ENCODE results near the gene PRKAG1.

The PRKAG1 gene

DNA sequence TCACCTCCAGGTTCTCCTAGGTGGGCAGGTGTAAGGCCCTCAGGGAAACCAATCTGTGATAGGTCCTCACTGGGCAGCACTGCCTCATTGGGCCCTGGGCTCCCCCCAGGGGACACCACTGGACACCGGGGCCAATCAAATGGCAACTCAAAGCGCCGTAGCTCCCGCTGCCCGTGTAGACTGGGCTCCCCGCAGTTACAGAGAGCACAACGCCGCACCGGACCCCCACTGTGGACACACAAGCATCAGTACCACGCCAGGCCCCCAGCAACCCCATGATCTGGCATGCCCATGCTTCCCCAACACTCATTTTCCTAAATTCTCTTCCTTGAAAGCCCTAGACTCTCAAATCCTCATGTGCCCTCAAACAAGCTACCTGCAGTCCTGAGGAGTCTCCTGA is 35.9 kb upstream of the PRKAG1 start:
- no peak for DNase-seq (ENCODE audit: low read depth)

DNA sequence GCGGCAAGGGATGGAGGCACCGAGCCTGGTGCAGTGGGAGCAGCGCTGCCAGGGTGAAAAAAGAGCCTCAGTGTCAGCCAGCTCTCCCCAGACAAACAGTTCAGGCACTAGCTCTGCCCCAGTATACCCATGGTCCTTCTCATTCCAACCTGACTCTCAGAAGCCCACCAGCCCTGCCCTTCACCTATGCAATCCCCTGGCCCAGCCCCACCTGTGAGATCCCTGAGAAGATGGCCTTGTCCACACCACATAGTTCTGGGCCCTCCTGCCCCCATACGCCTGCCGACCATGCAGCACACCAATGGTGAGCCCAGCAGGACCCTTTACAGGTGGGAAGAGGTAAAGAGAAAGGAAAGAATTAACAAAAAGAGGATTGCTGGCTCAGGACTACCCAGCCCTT is 35.5 kb upstream of the PRKAG1 start:
- H3K4me3 ChIP-seq (ENCODE audit: low read depth, low read length), result no peak overlapping the region
- no peak for DNase-seq (ENCODE audit: low read depth)
- TF ChIP-seq, protein P1, sequence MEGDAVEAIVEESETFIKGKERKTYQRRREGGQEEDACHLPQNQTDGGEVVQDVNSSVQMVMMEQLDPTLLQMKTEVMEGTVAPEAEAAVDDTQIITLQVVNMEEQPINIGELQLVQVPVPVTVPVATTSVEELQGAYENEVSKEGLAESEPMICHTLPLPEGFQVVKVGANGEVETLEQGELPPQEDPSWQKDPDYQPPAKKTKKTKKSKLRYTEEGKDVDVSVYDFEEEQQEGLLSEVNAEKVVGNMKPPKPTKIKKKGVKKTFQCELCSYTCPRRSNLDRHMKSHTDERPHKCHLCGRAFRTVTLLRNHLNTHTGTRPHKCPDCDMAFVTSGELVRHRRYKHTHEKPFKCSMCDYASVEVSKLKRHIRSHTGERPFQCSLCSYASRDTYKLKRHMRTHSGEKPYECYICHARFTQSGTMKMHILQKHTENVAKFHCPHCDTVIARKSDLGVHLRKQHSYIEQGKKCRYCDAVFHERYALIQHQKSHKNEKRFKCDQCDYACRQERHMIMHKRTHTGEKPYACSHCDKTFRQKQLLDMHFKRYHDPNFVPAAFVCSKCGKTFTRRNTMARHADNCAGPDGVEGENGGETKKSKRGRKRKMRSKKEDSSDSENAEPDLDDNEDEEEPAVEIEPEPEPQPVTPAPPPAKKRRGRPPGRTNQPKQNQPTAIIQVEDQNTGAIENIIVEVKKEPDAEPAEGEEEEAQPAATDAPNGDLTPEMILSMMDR (IDR thresholded peaks at IDR 0.05; ENCODE audit: low read depth, low read length, missing control alignments), result no peak

More for the DNA sequence above, 35.9 kb upstream of the PRKAG1 start:
- TF ChIP-seq, protein P1 (IDR thresholded peaks at IDR 0.05; ENCODE audit: low read depth, low read length, missing control alignments), result no peak
- no peak overlapping the region for H3K4me3 ChIP-seq (ENCODE audit: low read depth, low read length)

DNA sequence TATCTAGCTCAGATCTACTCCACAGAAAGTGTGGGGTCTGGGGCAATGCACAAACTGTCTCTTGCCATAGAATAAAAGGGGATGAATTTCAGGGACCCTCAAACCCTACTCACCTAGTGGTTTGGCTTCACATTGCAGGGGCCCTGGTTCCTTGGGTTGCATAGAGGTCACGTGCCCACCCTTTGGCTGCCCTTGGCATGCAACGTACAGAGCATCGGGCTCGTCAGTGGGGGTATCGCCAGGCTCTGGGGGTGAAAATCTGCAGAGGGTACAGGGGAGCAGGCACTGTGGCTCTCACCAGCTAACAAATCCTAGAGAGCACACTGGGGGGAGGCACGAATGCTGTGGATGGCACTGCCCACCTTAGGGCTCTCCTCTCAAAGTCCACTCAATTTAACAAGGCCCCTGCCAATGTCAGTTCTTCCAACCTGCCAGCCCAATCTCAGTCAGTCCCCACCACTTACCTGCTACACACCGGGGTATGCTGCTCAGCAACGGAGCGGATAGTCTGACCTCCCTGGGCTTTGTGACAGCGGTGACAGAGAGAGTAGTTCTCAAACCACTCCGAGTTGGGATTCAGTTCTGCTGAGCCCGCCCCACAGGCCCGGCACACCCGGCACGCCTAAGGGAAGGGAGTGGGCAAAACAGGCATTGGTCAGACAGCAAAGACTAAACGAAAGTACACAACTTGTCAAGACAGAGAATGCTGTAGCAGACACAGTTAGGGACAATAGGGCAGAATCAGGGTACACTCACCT is 34.1 kb upstream of the PRKAG1 start:
- TF ChIP-seq, protein P1 (IDR thresholded peaks at IDR 0.05; ENCODE audit: low read depth, low read length, missing control alignments), result no peak
- no peak overlapping the region for H3K4me3 ChIP-seq (ENCODE audit: low read depth, low read length)
- no peak for DNase-seq (ENCODE audit: low read depth)

DNA sequence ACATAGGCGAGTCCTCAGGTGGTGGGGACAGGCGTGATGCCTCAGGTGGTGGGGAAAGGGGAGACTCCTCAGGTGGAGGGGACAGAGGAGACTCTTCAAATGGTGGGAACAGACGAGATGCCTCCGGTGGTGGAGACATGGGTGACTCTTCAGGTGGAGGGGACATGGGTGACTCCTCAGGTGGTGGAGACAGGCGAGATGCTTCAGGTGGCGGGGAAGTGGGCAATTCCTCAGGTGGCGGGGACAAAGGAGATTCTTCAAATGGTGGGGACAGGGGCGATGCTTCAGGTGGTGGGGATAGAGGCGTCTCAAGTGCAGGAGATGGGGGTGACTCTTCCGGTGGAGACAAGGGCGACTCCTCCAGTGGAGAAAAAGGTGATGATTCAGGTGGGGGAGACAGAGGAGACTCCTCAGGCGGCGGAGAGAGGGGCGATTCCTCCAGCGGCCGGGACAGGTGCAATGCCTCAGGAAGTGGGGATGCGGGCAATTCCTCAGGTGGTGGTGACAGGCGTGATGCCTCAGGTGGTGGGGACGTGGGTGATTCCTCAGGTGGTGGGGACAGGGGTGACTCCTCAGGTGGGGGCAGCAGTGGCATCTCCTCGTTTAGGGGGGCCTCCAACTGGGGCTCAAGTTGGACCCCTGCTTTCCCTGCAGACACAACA is 33.3 kb upstream of the PRKAG1 start:
- no peak for DNase-seq (ENCODE audit: low read depth)
- TF ChIP-seq, protein P1 (IDR thresholded peaks at IDR 0.05; ENCODE audit: low read depth, low read length, missing control alignments), result no peak
- no peak overlapping the region for H3K4me3 ChIP-seq (ENCODE audit: low read depth, low read length)

DNA sequence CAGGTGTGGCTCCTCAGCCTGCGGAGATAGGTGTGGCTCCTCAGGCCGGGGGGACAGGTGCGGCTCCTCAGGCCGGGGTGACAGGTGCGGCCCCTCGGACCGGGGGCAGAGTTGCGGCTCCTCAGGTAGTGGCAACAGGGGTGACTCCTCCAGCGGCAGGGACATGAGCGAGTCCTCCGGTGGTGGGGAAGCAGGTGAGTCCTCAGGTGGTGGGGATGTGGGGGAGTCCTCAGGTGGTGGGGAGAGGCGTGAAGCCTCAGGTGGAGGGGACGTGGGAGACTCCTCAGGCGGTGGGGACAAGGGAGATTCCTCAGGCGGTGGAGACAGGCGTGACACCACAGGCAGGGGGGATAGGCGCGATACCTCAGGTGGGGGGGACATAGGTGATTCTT is 32.8 kb upstream of the PRKAG1 start:
- H3K4me3 ChIP-seq (ENCODE audit: low read depth, low read length), result no peak overlapping the region
- TF ChIP-seq, protein P1 (IDR thresholded peaks at IDR 0.05; ENCODE audit: low read depth, low read length, missing control alignments), result no peak
- no peak for DNase-seq (ENCODE audit: low read depth)

DNA sequence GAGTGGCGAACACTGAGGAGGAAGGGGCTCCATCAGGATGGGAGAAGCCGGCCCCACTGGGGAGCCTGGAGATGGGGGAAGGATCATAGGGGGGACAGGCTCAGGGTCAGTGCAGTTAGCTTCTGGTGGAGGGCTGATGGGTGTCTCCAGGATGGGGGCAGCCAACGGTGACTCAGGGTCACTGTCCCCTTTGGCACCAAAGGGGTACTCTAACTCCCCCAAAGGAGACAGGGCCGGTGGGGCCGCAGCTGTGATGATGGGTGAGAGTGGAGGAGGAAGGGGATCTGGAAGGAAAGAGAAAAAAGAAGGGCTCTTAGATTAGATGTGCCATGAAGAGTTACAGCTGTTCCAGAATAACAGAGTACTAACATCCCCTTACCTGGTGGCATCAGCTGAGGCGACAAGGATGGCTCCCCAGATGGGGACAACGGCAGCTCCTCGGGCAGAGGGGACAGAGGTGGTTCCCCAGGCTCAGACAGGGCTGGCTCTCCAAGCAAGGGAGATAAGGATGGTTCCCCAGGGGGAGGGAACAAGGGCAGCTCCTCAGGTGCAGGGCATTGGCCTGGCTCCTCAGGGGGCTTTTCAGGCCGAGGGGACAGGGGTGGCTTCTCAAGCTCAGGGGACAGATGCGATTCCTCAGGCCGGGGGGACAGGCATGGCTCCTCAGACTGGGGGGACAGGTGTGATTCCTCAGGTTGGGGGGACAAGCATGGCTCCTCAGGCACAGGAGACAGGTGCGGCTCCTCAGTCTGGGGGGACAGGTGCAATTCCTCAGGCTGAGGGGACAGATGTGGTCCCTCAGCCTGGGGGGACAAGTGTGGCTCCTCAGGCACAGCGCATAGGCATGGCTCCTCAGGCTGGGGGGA is 32.2 kb upstream of the PRKAG1 start:
- TF ChIP-seq, protein P1 (IDR thresholded peaks at IDR 0.05; ENCODE audit: low read depth, low read length, missing control alignments), result no peak
- DNase-seq (ENCODE audit: low read depth), result no peak
- no peak overlapping the region for H3K4me3 ChIP-seq (ENCODE audit: low read depth, low read length)
